GM23248 (cell line): ENCODE measurements around the gene ALKAL2.

Source experiments
- EZH2 ChIP-seq: fragments of 200-600 bp; sonication (generic); IDR thresholded peaks from 2 replicates; pipeline ENCODE4 v1.6.1; 2018; ENCODE audit warnings: antibody characterized with exemption, mild to moderate bottlenecking; ENCODE audit not compliant: insufficient read depth, poor library complexity, severe bottlenecking
- EZH2phosphoT487 ChIP-seq: fragments of 200-600 bp; sonication (generic); IDR thresholded peaks from 2 replicates; pipeline ENCODE4 v1.6.1; 2018; ENCODE audit warnings: antibody characterized with exemption, moderate library complexity, mild to moderate bottlenecking, low read depth; ENCODE audit not compliant: insufficient read depth

DNA sequence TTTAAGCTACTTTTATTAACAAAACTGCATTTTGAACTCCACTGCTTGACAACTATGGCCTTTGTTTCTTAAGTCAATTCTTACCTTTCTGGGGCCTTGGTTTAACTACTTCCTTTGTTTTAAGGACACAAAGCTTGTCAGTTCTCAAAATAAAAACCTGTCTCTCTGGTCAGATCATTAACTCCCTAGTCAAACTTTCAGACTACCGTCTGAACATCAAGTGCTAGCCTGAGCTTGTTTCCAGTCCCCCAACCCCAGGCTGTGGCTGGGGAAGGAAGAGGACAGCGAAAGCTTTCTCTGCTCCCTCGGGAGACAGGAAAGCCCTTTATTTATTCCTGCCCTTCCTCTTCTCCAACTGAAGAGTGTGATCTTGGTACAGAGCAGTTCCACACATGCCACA, 25.8 kb downstream of the ALKAL2 start:
- TF ChIP-seq EZH2 (no peak), EZH2phosphoT487 (no peak)
